OCI-LY1 (cell line): ENCODE data around the gene PHLDB2.

ENCODE experiments used
- H2AFZ ChIP-seq: fragments of 200-600 bp; sonication (generic), shearing (Covaris generic); 2 replicates; pipeline ENCODE4 v1.6.0; 2014; ENCODE audit warnings: antibody characterized with exemption, mild to moderate bottlenecking, low read length
- H3F3A ChIP-seq: fragments of 200-600 bp; sonication (generic), shearing (Covaris generic); 2 replicates; pipeline ENCODE4 v1.6.0; 2014; ENCODE audit warnings: mild to moderate bottlenecking, antibody characterized with exemption, low read length, moderate library complexity; ENCODE audit not compliant: insufficient read depth
- H3K27ac ChIP-seq: fragments of 200-600 bp; sonication (generic); 2 replicates; pipeline ENCODE4 v1.5.1; 2014; ENCODE audit warnings: low read length, mixed run types, mild to moderate bottlenecking, low read depth; ENCODE audit not compliant: poor library complexity, severe bottlenecking
- H3K27me3 ChIP-seq: fragments of 200-600 bp; sonication (generic); 2 replicates; pipeline ENCODE4 v1.6.0; 2014; ENCODE audit warnings: antibody characterized with exemption, mild to moderate bottlenecking, low read length, moderate library complexity; ENCODE audit not compliant: insufficient read depth
- H3K36me3 ChIP-seq: fragments of 200-600 bp; sonication (generic); 2 replicates; pipeline ENCODE4 v1.6.1; 2014; ENCODE audit warnings: mild to moderate bottlenecking, antibody characterized with exemption, low read length, moderate library complexity, mixed read lengths; ENCODE audit not compliant: insufficient read depth
- H3K4me1 ChIP-seq: fragments of 200-600 bp; sonication (generic); 2 replicates; pipeline ENCODE4 v1.5.1; 2014; ENCODE audit warnings: mild to moderate bottlenecking, low read length, moderate library complexity; ENCODE audit not compliant: insufficient read depth, severe bottlenecking
- H3K4me2 ChIP-seq: fragments of 200-600 bp; sonication (generic), shearing (Covaris generic); 2 replicates; pipeline ENCODE4 v1.6.1; 2014; ENCODE audit warnings: low read length
- H3K4me3 ChIP-seq: fragments of 200-600 bp; sonication (generic); 2 replicates; pipeline ENCODE4 v1.5.1; 2014; ENCODE audit warnings: low read length, low read depth, mild to moderate bottlenecking, mixed read lengths; ENCODE audit not compliant: poor library complexity, severe bottlenecking
- H3K79me2 ChIP-seq: fragments of 200-600 bp; shearing (Covaris generic); 2 replicates; pipeline ENCODE4 v1.6.1; 2016; ENCODE audit warnings: mixed run types, low read length, mixed read lengths; ENCODE audit not compliant: insufficient read depth
- H3K9ac ChIP-seq: fragments of 200-600 bp; sonication (generic), shearing (Covaris generic); 2 replicates; pipeline ENCODE4 v1.6.1; 2014; ENCODE audit warnings: mild to moderate bottlenecking, low read length, mixed read lengths
- H3K9me2 ChIP-seq: fragments of 200-600 bp; sonication (generic), shearing (Covaris generic); 2 replicates; pipeline ENCODE4 v1.6.1; 2014; ENCODE audit warnings: low read depth, mild to moderate bottlenecking, low read length, mixed read lengths
- H3K9me3 ChIP-seq: fragments of 200-600 bp; shearing (Covaris generic); 2 replicates; pipeline ENCODE4 v1.6.1; 2014; ENCODE audit warnings: low read length, mixed read lengths
- H4K20me1 ChIP-seq: fragments of 200-600 bp; sonication (generic), shearing (Covaris generic); 2 replicates; pipeline ENCODE4 v1.6.0; 2016; ENCODE audit warnings: mild to moderate bottlenecking, low read length; ENCODE audit not compliant: insufficient read depth
- EZH2 ChIP-seq: fragments of 200-600 bp; sonication (generic), shearing (Covaris generic); IDR thresholded peaks from 2 replicates; pipeline ENCODE4 v1.8.0; 2017; ENCODE audit warnings: borderline replicate concordance, mixed run types, mild to moderate bottlenecking, antibody characterized with exemption, low read length, moderate library complexity, mixed read lengths
- TF ChIP-seq, protein P1 (sequence below): fragments of 200-600 bp; sonication (generic), shearing (Covaris generic); IDR thresholded peaks from 2 replicates; pipeline ENCODE4 v1.5.1; 2017; ENCODE audit warnings: mild to moderate bottlenecking, antibody characterized with exemption, low read length, moderate library complexity, mixed read lengths

PHLDB2 gene

DNA sequence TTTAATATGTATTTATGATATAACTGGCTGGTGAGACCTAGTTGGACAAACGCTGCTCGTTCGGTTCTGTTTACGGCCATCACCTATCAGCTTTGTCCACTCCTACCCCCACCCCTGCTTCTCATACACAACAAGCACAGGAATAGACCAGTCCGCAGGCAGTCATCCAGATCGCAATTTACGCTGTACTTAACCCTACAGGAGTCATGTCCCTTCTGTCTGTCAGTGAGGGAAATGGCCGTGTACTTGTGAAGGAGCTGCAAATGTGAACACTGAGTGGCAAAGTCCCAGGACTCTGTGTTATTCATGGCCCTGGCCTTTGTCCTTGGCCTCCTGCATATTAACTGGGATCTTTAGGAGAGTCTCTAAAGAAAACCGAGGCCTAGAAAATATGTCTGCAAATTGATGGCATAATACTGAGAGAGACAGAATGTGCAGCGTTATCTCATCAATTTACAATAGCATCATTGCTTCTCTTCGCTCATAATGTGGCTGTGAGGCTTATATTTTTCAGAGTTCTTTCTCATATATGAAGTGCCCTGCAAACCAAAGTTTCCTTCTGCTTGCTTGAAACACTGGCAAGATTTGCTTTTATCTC, 112.6 kb downstream of the PHLDB2 start:
- Histone ChIP-seq H3K27ac (no peak overlapping the region), H3K9me2 (no peaks in the 10 kb centered on the region), H3K4me2 (no peak overlapping the region), H3K4me3 (no peak overlapping the region), H3K79me2 (no peaks in the 10 kb centered on the region), H3K36me3 (no peaks in the 10 kb centered on the region), H3F3A (no peaks in the 10 kb centered on the region), H2AFZ (no peak overlapping the region), H3K4me1 (no peaks in the 10 kb centered on the region), H4K20me1 (no peaks in the 10 kb centered on the region), H3K9ac (no peak overlapping the region), H3K27me3 (no peaks in the 10 kb centered on the region), H3K9me3 (no peaks in the 10 kb centered on the region)
- TF ChIP-seq, protein P1, sequence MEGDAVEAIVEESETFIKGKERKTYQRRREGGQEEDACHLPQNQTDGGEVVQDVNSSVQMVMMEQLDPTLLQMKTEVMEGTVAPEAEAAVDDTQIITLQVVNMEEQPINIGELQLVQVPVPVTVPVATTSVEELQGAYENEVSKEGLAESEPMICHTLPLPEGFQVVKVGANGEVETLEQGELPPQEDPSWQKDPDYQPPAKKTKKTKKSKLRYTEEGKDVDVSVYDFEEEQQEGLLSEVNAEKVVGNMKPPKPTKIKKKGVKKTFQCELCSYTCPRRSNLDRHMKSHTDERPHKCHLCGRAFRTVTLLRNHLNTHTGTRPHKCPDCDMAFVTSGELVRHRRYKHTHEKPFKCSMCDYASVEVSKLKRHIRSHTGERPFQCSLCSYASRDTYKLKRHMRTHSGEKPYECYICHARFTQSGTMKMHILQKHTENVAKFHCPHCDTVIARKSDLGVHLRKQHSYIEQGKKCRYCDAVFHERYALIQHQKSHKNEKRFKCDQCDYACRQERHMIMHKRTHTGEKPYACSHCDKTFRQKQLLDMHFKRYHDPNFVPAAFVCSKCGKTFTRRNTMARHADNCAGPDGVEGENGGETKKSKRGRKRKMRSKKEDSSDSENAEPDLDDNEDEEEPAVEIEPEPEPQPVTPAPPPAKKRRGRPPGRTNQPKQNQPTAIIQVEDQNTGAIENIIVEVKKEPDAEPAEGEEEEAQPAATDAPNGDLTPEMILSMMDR = no peak
- no peak for TF ChIP-seq EZH2

DNA sequence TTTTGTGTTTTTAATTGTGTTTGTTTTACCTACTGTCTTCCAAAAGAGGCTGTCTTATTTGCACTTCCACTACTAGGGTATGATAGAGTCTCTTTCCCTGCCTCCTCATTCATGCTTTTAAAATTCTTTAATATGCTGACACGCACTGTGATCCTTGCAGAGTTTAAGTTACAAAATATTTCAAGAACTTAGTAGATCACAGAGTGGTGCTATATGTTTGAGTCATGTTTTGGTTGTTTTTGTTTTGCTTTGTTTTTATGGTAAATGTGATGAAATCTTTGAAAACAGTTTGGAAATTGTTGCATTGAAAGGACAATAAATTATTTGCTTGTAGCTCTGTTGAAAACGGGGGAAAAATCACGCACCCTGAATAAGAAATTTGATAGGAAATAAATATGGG, 113.8 kb downstream of the PHLDB2 start:
- no peak overlapping the region for H3K9ac ChIP-seq
- no peaks in the 10 kb centered on the region for H3K79me2 ChIP-seq
- no peak overlapping the region for H3K4me2 ChIP-seq
- no peaks in the 10 kb centered on the region for H3K27me3 ChIP-seq
- no peak overlapping the region for H3K27ac ChIP-seq
- H3F3A ChIP-seq = no peaks in the 10 kb centered on the region
- H3K9me2 ChIP-seq = no peaks in the 10 kb centered on the region
- H3K9me3 ChIP-seq = no peaks in the 10 kb centered on the region
- H3K36me3 ChIP-seq = no peaks in the 10 kb centered on the region
- no peaks in the 10 kb centered on the region for H4K20me1 ChIP-seq
- H3K4me3 ChIP-seq = no peak overlapping the region
- TF ChIP-seq, protein P1 = no peak
- no peak for TF ChIP-seq EZH2
- no peak overlapping the region for H2AFZ ChIP-seq
- no peaks in the 10 kb centered on the region for H3K4me1 ChIP-seq

DNA sequence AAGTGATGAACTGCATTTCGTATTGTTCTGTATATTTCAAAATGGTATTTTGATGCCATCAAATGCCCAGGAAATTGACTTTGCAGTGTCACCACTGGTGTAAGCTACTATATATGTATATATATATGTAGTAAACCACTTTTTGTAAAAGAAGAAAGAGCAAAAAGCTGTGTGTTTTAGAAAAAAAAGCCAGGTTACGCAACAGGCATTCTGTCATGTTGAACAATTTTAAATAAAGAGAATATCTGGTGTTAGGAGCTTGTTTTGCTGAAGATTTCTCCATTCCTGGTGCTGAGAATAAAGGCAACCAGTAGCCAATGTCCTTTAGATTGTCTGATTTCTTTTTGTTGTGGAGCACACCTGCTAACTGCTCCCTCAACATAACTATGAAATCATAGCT, 116.1 kb downstream of the PHLDB2 start:
- H3K36me3 ChIP-seq = no peaks in the 10 kb centered on the region
- no peak overlapping the region for H2AFZ ChIP-seq
- H3K27ac ChIP-seq = no peak overlapping the region
- H3K9ac ChIP-seq = no peak overlapping the region
- H3K4me1 ChIP-seq = peaks cover 11% of the 10 kb centered on the region
- H4K20me1 ChIP-seq = no peaks in the 10 kb centered on the region
- H3K4me2 ChIP-seq = no peak overlapping the region
- no peaks in the 10 kb centered on the region for H3F3A ChIP-seq
- H3K9me3 ChIP-seq = no peaks in the 10 kb centered on the region
- H3K9me2 ChIP-seq = no peaks in the 10 kb centered on the region
- H3K27me3 ChIP-seq = no peaks in the 10 kb centered on the region
- no peak overlapping the region for H3K4me3 ChIP-seq
- TF ChIP-seq, protein P1 = no peak
- TF ChIP-seq EZH2 = no peak
- peaks cover 7% of the 10 kb centered on the region for H3K79me2 ChIP-seq
